SU-DHL-6 (cell line): ENCODE measurements around the gene RASSF5.
A peak's percentile ranks its signal among the peaks of the same experiment; 100 is the strongest.

ENCODE experiments used
- EZH2phosphoT487 ChIP-seq: fragments of 200-600 bp; sonication (generic), shearing (Covaris generic); conservative IDR thresholded peaks from 2 replicates; pipeline ENCODE4 v1.6.1; 2018; ENCODE audit warnings: mild to moderate bottlenecking, antibody characterized with exemption, low read length, moderate library complexity, mixed read lengths
- TF ChIP-seq, protein P1 (sequence below): fragments of 200-600 bp; sonication (generic); IDR thresholded peaks from one replicate; pipeline ENCODE4 v1.5.1; 2017; ENCODE audit warnings: antibody characterized with exemption, mild to moderate bottlenecking, low read length, moderate library complexity; ENCODE audit not compliant: insufficient read depth, poor library complexity, severe bottlenecking

DNA sequence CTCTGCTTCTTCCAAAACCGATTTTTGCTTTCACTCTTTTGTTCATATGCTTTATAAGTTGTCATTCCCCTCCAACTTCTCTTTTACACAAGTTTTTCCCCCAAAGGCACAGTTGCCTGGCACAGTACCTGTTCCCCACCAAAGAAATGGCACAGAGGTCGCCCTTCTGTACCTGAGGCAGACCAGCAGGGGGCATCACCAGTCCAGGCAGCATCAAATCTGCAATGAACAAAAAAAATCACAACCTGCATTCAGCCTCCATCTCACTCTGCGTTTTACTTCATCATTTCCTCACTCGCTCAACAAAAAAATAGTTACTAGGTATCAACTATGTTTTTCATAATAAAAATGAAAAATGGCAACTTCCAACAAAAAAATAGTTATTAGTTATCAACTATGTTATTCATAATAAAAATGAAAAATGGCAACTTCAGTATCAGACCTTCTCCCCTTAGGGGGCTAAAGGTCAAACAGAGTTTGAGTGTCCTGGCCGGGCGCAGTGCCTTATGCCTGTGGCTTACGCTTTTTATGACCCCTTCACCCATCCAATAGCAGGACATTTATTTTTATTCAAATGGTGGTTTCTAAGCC is 100.9 kb downstream of the RASSF5 start:
- TF ChIP-seq, protein P1, sequence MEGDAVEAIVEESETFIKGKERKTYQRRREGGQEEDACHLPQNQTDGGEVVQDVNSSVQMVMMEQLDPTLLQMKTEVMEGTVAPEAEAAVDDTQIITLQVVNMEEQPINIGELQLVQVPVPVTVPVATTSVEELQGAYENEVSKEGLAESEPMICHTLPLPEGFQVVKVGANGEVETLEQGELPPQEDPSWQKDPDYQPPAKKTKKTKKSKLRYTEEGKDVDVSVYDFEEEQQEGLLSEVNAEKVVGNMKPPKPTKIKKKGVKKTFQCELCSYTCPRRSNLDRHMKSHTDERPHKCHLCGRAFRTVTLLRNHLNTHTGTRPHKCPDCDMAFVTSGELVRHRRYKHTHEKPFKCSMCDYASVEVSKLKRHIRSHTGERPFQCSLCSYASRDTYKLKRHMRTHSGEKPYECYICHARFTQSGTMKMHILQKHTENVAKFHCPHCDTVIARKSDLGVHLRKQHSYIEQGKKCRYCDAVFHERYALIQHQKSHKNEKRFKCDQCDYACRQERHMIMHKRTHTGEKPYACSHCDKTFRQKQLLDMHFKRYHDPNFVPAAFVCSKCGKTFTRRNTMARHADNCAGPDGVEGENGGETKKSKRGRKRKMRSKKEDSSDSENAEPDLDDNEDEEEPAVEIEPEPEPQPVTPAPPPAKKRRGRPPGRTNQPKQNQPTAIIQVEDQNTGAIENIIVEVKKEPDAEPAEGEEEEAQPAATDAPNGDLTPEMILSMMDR, result peak; percentile 97
- TF ChIP-seq EZH2phosphoT487, result no peak
